Activated T-helper 1 cell treated with anti-CD3 and anti-CD28 coated beads, Interleukin-12 subunit alpha, Interleukin-12 subunit beta, Interleukin-2, Interleukin-4 antibody, amounts not matched to agents 30 ng/mL and 10 ng/mL and 1 ng/mL, durations not matched to agents 14 hours and 24 hours and 36 hours (primary cell): ENCODE results near the gene NDST4. TPM values are rescaled to one million over a fixed set of nuclear protein-coding genes. Genes with fewer than 3 reads are reported as not detected.

ENCODE experiments used
- DNase-seq: peaks from one replicate; pipeline ENCODE4 v3.0.0; 2021; ENCODE audit warnings: low spot score
- H3K27ac Mint-ChIP-seq: one replicate; pipeline ENCODE4 v1.8.0; 2021; ENCODE audit warnings: mild to moderate bottlenecking, mixed read lengths
- H3K27me3 Mint-ChIP-seq: one replicate; pipeline ENCODE4 v1.8.0; 2022; ENCODE audit warnings: mild to moderate bottlenecking, moderate library complexity, mixed read lengths; ENCODE audit not compliant: insufficient read depth
- H3K36me3 Mint-ChIP-seq: one replicate; pipeline ENCODE4 v1.8.0; 2021; ENCODE audit warnings: low read depth, mixed read lengths
- H3K4me1 Mint-ChIP-seq: one replicate; pipeline ENCODE4 v1.8.0; 2021; ENCODE audit warnings: low read depth, mixed read lengths
- H3K4me3 Mint-ChIP-seq: one replicate; pipeline ENCODE4 v1.8.0; 2021; ENCODE audit warnings: mild to moderate bottlenecking, moderate library complexity, mixed read lengths
- H3K9me3 Mint-ChIP-seq: one replicate; pipeline ENCODE4 v1.8.0; 2021; ENCODE audit warnings: mixed read lengths
- intact Hi-C: fragments of 100-400 bp; cut with micrococcal nuclease; formaldehyde crosslinking; loops from one replicate; pipeline ENCODE4 v1.15.1; 2024
- total RNA-seq: library from RNA; stranded (reverse); gene quantifications from 2 replicates; pipeline ENCODE4 v1.2.3, GENCODE V29; 2022

The NDST4 gene
- total RNA-seq, 1 donor from 2014 or later, result not detected

DNA sequence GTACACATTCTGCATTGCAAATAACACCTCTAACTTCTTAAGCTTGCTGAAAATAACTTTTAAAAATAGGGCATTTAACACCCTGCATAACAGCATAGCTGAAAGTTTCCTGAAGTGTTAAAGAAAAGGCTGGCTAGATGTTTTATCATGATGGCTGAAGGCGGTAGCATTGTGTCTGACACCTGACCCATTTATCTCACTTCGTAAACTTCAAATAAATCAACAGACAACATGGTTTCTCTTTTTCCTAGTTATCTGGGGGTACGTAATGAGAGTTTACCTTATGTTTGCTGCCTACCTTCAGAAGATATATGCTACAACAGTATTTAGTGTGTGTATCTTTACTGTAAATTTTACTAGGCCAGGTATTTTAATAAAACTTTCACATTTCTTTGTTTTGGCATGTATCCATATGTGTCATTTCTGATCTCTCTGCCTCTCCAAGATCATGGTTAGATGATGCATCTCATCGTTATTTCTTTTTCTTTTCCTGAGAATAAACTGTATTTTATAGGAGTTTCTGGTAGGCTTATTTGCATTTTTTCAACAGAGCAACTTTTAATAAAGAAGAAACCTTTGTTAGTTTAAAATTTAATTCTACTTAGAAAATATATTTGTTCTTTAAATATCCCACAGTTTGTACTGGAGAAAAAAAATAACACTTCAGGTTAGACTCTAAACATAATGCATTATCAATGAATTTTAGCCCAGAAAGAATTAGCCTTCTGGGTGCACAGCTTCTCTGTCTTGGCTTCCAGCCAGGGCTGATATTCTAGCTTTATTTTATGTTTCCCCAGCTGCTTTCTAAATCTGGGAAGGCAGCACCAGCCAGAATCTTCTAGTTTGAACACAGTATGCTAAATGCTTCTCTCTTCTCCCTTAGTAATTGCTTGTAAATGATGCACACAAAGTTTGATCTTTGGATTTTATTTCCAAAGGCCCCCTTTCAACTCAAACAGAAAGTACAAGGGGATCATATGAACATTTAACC lies 2.9 kb downstream of the NDST4 start:
- no peak overlapping the region for H3K27ac Mint-ChIP-seq
- DNase-seq, result no peak
- H3K4me1 Mint-ChIP-seq, result no peaks in the 10 kb centered on the region
- no peak overlapping the region for H3K4me3 Mint-ChIP-seq
- H3K27me3 Mint-ChIP-seq, result no peaks in the 10 kb centered on the region
- H3K9me3 Mint-ChIP-seq, result no peaks in the 10 kb centered on the region
- no peaks in the 10 kb centered on the region for H3K36me3 Mint-ChIP-seq
- intact Hi-C loops, result no loop called here

GRCh38 chr4:115108850-115109249 lies 4.6 kb downstream of the NDST4 start:
- Mint-ChIP-seq H3K4me3 (no peak overlapping the region), H3K27me3 (no peaks in the 10 kb centered on the region), H3K9me3 (no peaks in the 10 kb centered on the region), H3K36me3 (no peaks in the 10 kb centered on the region), H3K4me1 (no peaks in the 10 kb centered on the region), H3K27ac (no peak overlapping the region)
- DNase-seq, result no peak
- intact Hi-C loops, result no loop called here

- no peaks in the 10 kb centered on the region for H3K36me3 Mint-ChIP-seq
- DNase-seq, result no peak
- H3K4me1 Mint-ChIP-seq, result no peaks in the 10 kb centered on the region
- intact Hi-C loops, result no loop called here
- H3K27me3 Mint-ChIP-seq, result no peaks in the 10 kb centered on the region
- no peaks in the 10 kb centered on the region for H3K9me3 Mint-ChIP-seq
- H3K4me3 Mint-ChIP-seq, result no peak overlapping the region
- no peak overlapping the region for H3K27ac Mint-ChIP-seq
These were observed 6.0 kb downstream of the NDST4 start for GRCh38 chr4:115107411-115107810.

- Mint-ChIP-seq H3K36me3 (no peaks in the 10 kb centered on the region), H3K27me3 (no peaks in the 10 kb centered on the region), H3K4me1 (no peaks in the 10 kb centered on the region), H3K4me3 (no peak overlapping the region), H3K27ac (no peak overlapping the region), H3K9me3 (no peaks in the 10 kb centered on the region)
- DNase-seq, result no peak
- intact Hi-C loops, result no loop called here
These were observed 11.7 kb downstream of the NDST4 start for GRCh38 chr4:115101675-115102074.

DNA sequence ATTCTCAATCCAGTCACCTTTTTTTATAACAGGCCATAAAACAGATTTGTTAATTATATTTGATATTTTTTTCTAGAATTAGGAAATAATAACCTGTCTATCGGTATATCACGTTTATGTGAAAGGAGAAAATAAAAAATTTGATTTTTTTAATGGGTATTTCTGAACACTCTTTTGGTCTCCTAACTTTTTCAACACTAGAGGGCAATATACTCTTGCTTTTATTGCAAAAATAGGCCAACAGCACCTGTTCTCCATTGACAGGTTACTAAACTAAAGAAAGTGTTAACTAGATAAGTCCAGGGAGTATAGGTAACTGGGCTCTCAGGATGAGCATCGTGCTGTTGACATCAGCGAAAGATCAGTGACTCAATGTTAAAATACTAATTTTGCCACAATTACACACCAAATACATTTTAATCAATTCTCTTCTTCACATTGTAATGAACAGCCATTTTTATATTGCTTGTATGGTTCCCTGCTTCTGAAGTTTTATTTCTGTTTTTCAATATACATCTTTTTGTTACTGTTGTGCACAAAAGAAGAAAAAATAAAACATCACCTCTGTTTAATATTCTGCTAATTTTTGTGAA lies 22.8 kb downstream of the NDST4 start:
- no peak overlapping the region for H3K4me3 Mint-ChIP-seq
- H3K9me3 Mint-ChIP-seq, result no peaks in the 10 kb centered on the region
- no peak for DNase-seq
- H3K4me1 Mint-ChIP-seq, result no peaks in the 10 kb centered on the region
- no peaks in the 10 kb centered on the region for H3K27me3 Mint-ChIP-seq
- no peak overlapping the region for H3K27ac Mint-ChIP-seq
- intact Hi-C loops, result loop anchor here (2.0 kb wide), 1 partner anchor 762 kb away; no protein-coding TSS in a partner anchor
- H3K36me3 Mint-ChIP-seq, result no peaks in the 10 kb centered on the region

- Mint-ChIP-seq H3K9me3 (no peaks in the 10 kb centered on the region), H3K36me3 (no peaks in the 10 kb centered on the region), H3K4me1 (no peaks in the 10 kb centered on the region), H3K27me3 (no peaks in the 10 kb centered on the region), H3K27ac (no peak overlapping the region), H3K4me3 (no peak overlapping the region)
- intact Hi-C loops, result no loop called here
- no peak for DNase-seq
These were observed 30.8 kb downstream of the NDST4 start for GRCh38 chr4:115082633-115083032.

- Mint-ChIP-seq H3K9me3 (no peaks in the 10 kb centered on the region), H3K4me3 (no peak overlapping the region), H3K36me3 (no peaks in the 10 kb centered on the region), H3K4me1 (no peaks in the 10 kb centered on the region), H3K27me3 (no peaks in the 10 kb centered on the region), H3K27ac (no peak overlapping the region)
- intact Hi-C loops, result no loop called here
- DNase-seq, result no peak
These were observed 36.7 kb downstream of the NDST4 start for GRCh38 chr4:115076691-115077090.

DNA sequence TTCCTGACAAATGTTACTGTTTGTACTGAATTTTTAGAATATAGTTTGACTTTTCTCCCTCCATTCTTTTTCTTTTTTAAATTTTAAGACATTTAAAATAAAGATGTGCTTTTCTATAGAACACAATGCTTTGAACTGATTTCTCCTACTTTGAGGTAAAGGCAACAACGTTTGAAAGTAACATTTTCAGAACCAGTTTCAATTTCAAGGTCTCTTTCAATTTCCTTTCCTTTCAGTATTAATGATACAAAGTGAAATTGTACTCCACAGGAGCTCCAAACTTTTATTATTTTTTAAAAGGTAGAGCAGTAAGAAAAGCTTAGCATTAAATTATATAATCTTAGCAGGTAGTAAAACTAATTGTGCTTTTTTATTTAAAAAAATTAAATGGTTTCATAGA lies 54.9 kb downstream of the NDST4 start:
- intact Hi-C loops, result no loop called here
- Mint-ChIP-seq H3K9me3 (no peaks in the 10 kb centered on the region), H3K36me3 (no peaks in the 10 kb centered on the region), H3K4me3 (no peak overlapping the region), H3K4me1 (no peaks in the 10 kb centered on the region), H3K27ac (no peak overlapping the region), H3K27me3 (no peaks in the 10 kb centered on the region)
- no peak for DNase-seq

- Mint-ChIP-seq H3K4me1 (no peaks in the 10 kb centered on the region), H3K9me3 (no peaks in the 10 kb centered on the region), H3K27ac (no peak overlapping the region), H3K4me3 (no peak overlapping the region), H3K27me3 (no peaks in the 10 kb centered on the region), H3K36me3 (no peaks in the 10 kb centered on the region)
- intact Hi-C loops, result no loop called here
- DNase-seq, result no peak
These were observed 58.6 kb downstream of the NDST4 start for GRCh38 chr4:115054836-115055235.

DNA sequence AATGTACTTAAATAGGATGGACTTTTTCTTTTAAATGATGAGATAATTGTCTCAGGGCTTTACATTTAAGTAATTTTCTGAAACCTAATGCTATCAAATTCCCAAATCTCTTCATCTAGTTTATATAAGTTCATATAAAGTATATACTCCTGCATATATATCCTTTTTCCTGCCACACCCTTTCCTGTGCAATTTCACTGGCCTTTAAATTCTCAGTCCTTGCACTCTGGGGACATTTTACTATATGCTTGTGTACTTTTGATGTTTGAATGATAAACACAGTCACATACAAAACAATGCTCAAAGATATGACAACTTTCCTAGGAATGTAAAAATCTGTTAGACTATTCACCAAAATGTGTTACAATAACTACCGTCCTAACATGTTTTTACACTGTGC lies 60.1 kb downstream of the NDST4 start:
- intact Hi-C loops, result no loop called here
- no peak overlapping the region for H3K27ac Mint-ChIP-seq
- H3K4me3 Mint-ChIP-seq, result no peak overlapping the region
- no peaks in the 10 kb centered on the region for H3K4me1 Mint-ChIP-seq
- DNase-seq, result no peak
- H3K36me3 Mint-ChIP-seq, result no peaks in the 10 kb centered on the region
- H3K27me3 Mint-ChIP-seq, result no peaks in the 10 kb centered on the region
- no peaks in the 10 kb centered on the region for H3K9me3 Mint-ChIP-seq

GRCh38 chr4:115042496-115042895 lies 70.9 kb downstream of the NDST4 start:
- Mint-ChIP-seq H3K36me3 (no peaks in the 10 kb centered on the region), H3K9me3 (no peaks in the 10 kb centered on the region), H3K4me3 (no peak overlapping the region), H3K4me1 (no peaks in the 10 kb centered on the region), H3K27ac (no peak overlapping the region), H3K27me3 (no peaks in the 10 kb centered on the region)
- intact Hi-C loops, result no loop called here
- no peak for DNase-seq

- H3K9me3 Mint-ChIP-seq, result no peaks in the 10 kb centered on the region
- no peaks in the 10 kb centered on the region for H3K4me1 Mint-ChIP-seq
- H3K27me3 Mint-ChIP-seq, result no peaks in the 10 kb centered on the region
- H3K27ac Mint-ChIP-seq, result no peak overlapping the region
- intact Hi-C loops, result no loop called here
- no peaks in the 10 kb centered on the region for H3K36me3 Mint-ChIP-seq
- no peak overlapping the region for H3K4me3 Mint-ChIP-seq
- no peak for DNase-seq
These were observed 83.1 kb downstream of the NDST4 start for GRCh38 chr4:115030281-115030680.

DNA sequence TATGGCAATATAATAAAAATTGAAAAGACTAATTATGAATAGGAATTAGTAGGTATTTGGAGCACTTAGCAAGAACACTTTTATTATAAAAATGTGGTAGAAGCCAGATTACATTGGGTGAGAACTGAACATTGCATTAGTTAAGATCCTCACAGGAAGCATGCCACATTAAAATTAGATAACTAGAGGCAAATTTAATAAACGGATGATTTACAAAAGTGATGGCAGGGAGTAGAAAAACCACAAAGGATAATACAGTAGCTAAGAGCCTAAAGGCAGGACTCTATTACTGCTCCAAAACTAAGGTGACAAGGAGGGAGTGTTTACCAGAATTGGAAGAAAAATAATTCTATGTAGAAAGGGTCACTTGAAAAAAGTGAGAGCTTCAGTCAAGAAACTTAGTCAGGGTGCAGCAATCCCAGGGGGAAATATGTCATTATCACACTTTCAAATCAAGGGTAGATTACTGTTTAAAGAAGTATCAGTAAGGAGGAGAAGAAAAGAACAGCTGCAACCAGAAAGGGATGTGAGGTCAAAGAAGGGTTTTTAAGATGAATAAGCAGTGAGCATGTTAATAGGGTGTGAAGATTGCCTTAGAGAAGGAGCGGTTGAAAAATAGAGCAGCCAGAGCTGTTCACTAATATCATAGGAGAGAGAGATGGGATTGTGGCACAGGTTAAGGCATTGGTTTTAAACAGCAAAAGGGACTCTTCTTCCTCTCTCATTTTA lies 84.6 kb downstream of the NDST4 start:
- intact Hi-C loops, result no loop called here
- H3K4me1 Mint-ChIP-seq, result no peaks in the 10 kb centered on the region
- no peak overlapping the region for H3K27ac Mint-ChIP-seq
- no peaks in the 10 kb centered on the region for H3K27me3 Mint-ChIP-seq
- H3K4me3 Mint-ChIP-seq, result no peak overlapping the region
- no peak for DNase-seq
- no peaks in the 10 kb centered on the region for H3K9me3 Mint-ChIP-seq
- H3K36me3 Mint-ChIP-seq, result no peaks in the 10 kb centered on the region
